OCI-LY3 (cell line): ENCODE data around the gene HEXB.

ENCODE experiments used
- EZH2phosphoT487 ChIP-seq: fragments of 200-600 bp; shearing (Covaris generic); IDR thresholded peaks from 2 replicates; pipeline ENCODE4 v1.6.1; 2018; ENCODE audit warnings: antibody characterized with exemption, mixed run types, low read depth
- TF ChIP-seq, protein P1 (sequence below): fragments of 200-600, 300-600 bp; sonication (generic); IDR thresholded peaks from 2 replicates; pipeline ENCODE4 v1.5.1; 2014; ENCODE audit warnings: antibody characterized with exemption, low read length, low read depth

DNA sequence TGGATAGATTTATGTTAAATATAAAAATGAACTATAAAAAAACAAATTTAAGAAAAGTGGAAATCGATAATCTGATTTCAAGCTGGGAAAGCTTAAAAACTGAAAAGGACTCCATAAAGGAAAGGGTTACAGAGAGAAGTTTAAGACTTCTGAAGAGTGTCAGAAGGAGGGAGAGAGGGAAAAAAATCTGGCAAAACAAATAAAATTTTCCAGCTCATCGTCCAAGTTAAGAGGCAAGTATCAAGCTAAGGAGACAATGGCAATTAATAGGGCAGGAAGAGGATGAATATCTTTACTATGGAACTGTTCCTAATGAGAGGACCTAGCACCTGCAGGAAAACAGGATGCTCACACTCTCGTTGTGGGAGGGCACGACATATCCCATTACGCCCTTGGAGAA, 20.5 kb upstream of the HEXB start:
- TF ChIP-seq, protein P1, sequence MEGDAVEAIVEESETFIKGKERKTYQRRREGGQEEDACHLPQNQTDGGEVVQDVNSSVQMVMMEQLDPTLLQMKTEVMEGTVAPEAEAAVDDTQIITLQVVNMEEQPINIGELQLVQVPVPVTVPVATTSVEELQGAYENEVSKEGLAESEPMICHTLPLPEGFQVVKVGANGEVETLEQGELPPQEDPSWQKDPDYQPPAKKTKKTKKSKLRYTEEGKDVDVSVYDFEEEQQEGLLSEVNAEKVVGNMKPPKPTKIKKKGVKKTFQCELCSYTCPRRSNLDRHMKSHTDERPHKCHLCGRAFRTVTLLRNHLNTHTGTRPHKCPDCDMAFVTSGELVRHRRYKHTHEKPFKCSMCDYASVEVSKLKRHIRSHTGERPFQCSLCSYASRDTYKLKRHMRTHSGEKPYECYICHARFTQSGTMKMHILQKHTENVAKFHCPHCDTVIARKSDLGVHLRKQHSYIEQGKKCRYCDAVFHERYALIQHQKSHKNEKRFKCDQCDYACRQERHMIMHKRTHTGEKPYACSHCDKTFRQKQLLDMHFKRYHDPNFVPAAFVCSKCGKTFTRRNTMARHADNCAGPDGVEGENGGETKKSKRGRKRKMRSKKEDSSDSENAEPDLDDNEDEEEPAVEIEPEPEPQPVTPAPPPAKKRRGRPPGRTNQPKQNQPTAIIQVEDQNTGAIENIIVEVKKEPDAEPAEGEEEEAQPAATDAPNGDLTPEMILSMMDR = no peak
- TF ChIP-seq EZH2phosphoT487 = no peak
